ENCODE data around the gene PIGQ.

PIGQ gene

DNA sequence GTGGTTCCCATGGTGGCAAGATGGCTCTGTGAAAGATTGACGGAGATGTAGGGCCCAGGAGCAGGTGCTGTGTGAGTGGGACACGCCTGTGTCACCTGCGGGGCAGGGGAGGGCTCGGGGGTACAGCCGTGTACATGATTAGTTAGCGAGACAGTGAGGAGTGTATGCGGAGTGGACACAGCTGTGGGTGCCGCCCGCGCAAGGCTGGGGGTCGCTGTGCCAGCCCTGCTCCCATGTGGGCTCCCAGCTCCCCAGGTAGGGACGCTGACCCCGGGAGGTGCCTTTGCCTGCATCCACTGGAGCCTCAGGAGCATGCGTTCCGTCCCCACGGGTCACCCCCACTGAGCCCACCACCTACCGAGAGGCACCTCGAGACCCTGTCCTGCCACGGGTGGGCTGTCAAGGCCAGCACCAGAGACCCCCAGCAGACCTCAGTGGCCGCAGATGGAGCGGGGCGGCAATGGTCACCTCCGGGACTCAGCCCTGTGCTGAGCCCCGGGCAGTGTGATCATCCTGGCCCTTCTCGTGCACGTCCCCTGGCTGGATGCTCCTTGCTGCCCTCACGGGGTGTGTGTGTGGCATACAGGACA is 34.8 kb upstream of the PIGQ start:
- DNase-seq, result no peak

GRCh38 chr16:535446-536405 is 34.0 kb upstream of the PIGQ start:
- DNase-seq, result peak; percentile 37

DNA sequence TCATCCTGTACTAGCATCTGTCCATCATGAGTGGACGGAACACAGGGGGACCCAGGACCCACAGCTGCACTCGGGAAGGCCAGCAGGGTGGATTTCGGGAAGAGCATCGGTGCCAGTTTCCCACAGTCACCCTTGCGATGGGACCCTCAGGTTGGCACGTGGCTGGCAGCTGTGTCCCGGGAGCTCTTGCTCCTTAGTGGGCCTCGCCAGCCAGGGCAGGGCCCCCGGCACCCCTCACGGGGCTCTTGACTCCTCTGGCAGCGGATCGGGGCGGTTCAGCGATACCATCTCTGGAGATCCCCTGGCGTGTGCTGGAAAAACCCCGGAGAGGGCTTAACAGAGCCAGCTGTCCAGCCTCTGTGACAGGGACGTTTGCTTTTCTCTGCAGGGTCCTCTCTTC is 33.0 kb upstream of the PIGQ start:
- DNase-seq, result no peak

DNA sequence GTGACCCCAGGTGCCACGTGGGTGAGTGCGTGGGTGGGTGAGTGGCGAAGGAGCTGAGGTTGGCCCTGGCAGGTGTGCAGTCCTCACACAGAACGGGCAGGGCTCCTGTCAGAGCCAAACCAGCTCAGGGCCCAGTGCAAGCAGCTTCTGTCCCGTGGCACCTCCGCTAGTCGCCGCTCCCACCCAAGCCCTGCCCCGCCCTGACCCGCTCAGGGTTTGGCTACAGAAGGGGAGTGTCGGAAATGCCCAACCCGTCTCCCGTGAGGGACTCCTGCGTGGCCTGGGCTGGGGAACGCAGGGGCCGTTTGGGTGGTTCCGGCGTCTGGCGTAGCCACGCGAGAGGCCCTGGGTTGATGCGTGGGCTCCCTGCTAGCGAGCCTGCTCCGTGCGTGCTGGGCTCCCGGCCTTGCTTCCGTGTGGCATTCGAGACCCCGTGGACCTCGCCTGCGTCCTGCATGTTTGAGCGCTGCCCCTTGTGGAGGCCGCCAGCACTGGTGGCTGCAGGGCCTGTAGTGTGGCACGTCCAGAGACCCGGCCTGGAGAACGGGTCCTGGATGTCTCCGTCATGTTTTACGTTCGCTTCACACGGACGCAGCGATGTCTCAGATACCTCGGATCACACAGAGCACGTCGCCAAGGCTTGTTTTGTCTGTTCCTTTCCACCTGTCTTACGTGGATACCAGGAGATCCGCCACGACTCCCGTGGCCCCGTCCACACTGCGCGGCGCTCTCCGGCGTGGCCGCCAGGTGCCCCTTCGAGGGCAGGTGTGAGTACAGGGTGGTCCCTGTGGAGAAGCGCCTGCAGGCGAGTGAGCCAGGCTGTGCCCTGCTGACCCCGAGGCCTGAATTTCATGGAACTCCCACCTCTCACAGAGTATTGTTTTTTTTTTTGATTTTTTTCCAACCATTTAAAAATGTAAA is 32.1 kb upstream of the PIGQ start:
- no peak for DNase-seq

- DNase-seq, result no peak
Measured at GRCh38 chr16:539901-540530, 29.8 kb upstream of the PIGQ start.

DNA sequence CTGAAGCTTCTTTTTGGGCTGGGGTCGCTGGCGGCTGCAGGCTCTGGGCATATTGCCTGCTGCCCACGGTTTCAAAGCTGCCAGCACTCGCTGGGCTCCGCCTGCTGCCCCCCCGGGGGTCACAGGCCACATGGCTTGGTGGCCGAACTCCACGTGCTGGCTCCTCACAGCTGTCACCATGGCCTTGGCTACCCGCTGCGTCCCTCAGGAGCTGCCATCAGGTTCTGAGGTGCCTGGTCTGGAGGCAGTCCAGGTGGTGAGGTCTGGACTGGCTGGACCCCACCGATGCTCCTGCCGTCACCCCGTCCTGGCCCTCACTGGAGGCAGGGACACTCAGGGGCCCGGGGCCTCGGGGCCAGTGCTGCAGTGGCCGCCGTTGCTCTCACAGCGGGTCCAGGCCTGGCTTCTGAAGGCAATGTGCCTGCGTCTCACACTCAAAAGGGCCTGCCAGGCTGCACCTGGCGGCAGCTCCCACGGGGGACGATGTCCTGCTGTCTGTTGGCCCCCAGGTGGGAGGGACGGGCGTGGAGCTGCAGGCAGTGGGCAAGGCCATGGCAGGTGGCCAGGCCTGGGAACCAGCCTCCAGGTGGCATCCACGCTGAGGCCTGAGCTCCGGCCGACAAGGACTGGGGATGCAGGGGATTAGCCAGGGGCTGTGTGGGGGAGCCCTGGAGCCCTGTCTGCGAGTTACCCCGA is 29.0 kb upstream of the PIGQ start:
- DNase-seq, result no peak

DNA sequence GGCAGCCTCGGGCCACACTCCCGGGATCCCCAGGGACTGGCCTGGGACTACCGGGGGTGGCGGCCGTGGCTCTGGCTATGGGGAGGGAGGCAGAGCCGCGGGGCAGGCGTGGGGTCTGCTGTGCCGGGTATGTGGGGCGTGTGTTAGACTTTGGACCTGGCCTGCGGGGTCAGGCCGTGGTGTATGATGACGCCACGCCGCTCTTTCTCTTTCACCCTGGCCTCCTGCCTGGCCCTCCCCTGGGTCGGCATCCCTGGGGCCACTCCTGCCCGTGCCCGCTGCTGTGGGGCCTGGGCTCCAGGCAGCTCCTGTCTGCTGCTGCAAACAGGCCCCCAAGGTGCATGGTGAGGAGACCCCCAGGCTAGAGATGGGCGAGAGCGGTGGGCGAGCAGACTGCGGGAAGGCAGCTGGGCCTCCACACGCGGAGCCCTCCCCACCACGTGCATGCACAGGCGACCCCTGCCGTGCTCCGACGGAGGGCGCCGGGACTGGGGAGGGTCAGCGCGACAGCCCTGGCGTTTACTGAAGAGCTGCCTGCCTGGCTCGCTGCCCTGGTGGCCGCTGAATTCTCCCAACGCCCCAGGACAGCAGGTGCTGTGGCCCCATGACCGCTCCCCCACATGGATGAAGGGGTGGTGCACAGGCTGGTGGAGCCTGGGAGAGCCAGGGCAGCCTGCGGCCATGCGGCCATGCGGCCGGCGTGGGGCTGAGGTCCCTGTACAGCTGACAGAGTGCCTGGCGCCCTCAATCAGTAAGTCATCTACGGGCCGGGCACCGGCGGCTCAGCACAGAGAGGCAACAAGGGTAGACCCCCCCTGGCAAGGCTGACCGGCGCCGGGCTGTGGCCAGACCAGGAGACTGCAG is 26.2 kb upstream of the PIGQ start:
- no peak for DNase-seq

DNA sequence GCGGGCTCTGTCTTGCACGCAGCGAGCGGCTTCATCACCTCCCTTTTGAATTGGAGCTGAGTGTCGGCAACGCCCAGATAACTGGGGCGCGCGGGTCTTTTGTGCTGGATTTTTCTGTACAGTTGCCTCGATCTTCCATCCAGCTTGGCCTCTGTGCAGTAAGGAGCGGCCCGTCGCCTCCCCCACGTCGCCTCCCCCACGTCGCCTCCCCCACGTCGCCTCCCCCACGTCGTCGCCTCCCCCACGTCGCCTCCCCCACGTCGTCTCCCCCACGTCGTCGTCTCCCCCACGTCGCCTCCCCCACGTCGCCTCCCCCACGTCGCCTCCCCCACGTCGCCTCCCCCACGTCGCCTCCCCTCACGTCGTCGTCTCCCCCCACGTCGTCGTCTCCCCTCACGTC is 25.3 kb upstream of the PIGQ start:
- no peak for DNase-seq

DNA sequence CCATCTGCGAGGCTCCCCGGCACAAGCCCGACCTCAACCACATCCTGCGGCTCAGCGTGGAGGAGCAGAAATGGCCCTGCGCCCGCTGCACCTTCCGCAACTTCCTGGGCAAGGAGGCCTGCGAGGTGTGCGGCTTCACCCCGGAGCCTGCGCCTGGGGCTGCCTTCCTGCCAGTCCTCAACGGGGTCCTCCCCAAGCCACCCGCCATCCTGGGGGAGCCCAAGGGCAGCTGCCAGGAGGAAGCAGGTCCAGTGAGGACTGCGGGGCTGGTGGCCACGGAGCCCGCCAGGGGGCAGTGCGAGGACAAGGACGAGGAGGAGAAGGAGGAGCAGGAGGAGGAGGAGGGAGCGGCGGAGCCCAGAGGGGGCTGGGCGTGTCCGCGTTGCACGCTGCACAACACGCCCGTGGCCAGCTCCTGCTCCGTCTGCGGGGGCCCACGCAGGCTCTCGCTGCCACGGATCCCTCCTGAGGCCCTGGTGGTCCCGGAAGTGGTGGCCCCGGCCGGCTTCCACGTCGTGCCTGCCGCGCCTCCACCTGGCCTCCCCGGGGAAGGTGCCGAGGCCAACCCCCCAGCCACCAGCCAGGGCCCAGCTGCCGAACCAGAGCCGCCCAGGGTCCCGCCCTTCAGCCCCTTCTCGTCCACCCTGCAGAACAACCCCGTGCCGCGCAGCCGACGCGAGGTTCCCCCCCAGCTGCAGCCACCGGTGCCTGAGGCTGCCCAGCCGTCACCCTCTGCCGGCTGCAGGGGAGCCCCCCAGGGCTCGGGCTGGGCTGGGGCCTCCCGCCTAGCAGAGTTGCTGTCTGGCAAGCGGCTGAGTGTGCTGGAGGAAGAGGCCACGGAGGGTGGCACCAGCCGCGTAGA is 22.6 kb upstream of the PIGQ start:
- DNase-seq, result peak; percentile 74

DNA sequence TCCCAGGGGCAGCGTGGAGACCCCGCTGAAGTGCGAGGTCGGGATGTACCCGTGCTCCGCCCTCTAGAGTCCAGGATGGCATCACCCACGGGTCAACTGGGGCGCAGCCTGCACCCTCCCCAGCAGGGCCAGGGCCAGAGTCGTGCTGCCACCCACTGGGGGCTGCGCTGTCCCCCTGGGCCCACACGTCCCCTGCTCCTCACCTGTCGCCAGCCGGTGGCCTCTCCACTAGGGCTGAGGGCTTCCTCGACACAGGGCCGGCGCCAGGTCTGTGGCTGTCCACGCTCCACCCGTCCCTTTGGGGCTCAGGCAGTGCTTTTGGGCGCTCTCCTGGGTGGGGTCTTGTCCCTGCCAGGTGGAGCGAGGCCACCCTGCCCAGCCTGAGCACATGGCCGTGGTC is 21.2 kb upstream of the PIGQ start:
- DNase-seq, result no peak

- DNase-seq, result no peak
Measured at GRCh38 chr16:549544-550263, 20.1 kb upstream of the PIGQ start.

DNA sequence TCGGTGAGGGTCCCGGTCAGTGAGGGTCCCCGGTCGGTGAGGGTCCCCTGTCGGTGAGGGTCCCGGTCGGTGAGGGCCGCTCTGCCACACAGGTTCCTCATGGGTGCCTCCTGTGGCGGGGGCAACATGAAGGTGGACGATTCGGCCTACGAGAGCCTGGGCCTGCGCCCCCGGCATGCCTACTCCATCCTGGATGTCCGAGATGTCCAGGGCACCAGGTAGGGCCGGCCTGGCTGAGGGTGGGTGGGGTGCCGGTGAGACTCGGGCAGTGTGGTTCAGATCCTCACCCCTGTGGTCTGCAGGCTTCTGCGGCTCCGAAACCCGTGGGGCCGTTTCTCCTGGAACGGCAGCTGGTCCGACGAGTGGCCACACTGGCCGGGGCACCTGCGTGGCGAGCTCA is 18.6 kb upstream of the PIGQ start:
- DNase-seq, result no peak

DNA sequence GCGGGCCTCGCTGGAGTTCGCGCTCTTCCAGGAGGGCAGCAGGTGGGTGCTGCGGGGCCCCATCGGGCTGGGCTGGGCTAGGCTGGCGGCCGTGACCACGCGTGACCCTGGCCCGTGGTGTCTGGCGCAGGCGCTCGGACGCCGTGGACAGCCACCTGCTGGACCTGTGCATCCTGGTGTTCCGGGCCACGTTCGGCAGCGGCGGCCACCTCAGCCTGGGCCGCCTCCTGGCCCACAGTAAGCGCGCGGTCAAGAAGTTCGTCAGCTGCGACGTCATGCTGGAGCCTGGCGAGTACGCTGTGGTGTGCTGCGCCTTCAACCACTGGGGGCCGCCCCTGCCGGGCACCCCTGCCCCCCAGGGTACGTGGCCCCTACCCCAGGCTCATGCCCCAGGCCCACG is 17.6 kb upstream of the PIGQ start:
- no peak for DNase-seq

GRCh38 chr16:553601-554296 is 16.0 kb upstream of the PIGQ start:
- DNase-seq, result no peak

- no peak for DNase-seq
Measured at GRCh38 chr16:554297-554621, 15.5 kb upstream of the PIGQ start.

- no peak for DNase-seq
Measured at GRCh38 chr16:554640-555365, 15.0 kb upstream of the PIGQ start.

DNA sequence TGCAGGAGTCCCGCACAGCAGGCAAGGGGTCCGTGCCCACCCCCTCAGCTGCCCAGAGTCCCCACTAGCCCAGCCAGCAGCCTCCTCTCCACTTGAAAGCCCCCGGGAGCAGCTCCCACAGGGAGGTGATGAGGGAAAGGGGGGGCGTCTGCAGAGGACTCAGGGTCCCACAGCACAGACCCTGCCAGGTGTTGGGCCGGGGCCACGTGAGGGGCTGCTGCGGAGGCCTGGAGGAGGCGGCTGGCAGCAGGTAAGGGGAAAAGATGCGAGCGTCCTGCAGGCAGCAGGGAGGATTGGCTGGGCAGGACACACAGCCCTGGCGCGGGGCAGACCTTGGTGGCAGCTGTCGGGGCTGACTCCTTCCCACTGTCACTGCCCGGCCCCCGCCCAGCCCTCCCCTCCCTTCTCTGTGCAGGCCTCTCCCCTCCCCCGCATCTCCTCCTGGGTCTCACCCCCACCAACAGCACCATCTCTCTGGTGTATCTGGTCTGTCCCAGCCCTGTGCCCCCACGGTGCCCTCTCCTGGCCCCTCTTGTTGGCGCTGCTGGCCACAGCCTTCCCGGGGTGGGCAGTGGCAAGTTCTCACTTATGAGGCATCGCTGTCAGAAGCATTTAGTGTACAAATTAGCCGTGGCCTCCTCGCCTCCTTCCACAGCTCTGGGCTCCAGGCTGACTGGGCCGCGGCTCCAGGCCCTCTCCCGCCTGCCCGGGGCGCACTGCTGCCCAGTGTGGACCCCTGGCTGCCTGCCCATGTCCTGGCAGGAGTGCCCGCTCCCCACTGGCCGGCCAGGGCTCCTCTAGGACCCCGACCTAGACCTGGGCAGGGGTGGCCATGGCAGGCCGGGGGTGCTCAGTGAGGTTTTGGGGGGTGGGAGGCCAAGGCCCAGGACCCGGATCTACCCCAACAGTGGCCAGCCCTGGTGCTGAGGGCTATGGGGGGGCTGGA is 14.0 kb upstream of the PIGQ start:
- DNase-seq, result no peak
